Fibroblast of pulmonary artery (primary cell): ENCODE results near the gene GPR108.
"Not testable (repeated sequence)": the region's sequence is repeated elsewhere in the genome, so short reads cannot be mapped to it uniquely, and the experiment has no call there.

Experiments used
- DNase-seq: peaks from one replicate; pipeline ENCODE4 v3.0.0-alpha.2; 2010; ENCODE audit warnings: low read depth
- H3K4me3 ChIP-seq: replicated peaks from 2 replicates; pipeline ENCODE4 v1.5.1; 2011; ENCODE audit warnings: low read depth, mild to moderate bottlenecking, control low read depth, low read length, moderate library complexity
- TF ChIP-seq, protein P1 (sequence below): IDR thresholded peaks from 2 replicates; pipeline ENCODE4 v1.5.1; 2011; ENCODE audit warnings: mild to moderate bottlenecking, control low read depth, low read length, inconsistent platforms; ENCODE audit errors: missing control alignments

The GPR108 gene

DNA sequence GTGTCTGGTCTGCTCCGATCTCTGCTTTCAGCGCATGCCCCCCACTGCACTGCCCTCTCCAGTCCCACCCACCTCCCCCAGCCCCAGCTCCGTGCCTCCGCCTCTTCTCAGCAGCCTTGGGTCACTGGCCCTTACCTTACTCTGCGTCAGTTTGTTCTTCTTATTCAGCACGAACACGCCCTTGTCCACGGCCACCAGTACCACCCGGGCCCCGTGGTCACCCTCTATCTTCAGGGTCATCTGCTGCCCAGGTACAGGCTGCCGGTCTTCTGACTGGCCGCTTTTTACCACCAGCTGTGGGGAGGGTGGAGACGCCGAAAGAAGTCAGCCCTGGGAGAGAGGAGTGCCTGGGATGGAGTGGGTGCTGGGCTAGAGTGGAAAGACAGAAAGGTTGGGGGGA is 27.8 kb downstream of the GPR108 start:
- H3K4me3 ChIP-seq, result no peak overlapping the region
- TF ChIP-seq, protein P1, sequence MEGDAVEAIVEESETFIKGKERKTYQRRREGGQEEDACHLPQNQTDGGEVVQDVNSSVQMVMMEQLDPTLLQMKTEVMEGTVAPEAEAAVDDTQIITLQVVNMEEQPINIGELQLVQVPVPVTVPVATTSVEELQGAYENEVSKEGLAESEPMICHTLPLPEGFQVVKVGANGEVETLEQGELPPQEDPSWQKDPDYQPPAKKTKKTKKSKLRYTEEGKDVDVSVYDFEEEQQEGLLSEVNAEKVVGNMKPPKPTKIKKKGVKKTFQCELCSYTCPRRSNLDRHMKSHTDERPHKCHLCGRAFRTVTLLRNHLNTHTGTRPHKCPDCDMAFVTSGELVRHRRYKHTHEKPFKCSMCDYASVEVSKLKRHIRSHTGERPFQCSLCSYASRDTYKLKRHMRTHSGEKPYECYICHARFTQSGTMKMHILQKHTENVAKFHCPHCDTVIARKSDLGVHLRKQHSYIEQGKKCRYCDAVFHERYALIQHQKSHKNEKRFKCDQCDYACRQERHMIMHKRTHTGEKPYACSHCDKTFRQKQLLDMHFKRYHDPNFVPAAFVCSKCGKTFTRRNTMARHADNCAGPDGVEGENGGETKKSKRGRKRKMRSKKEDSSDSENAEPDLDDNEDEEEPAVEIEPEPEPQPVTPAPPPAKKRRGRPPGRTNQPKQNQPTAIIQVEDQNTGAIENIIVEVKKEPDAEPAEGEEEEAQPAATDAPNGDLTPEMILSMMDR, result no peak
- DNase-seq, result no peak

DNA sequence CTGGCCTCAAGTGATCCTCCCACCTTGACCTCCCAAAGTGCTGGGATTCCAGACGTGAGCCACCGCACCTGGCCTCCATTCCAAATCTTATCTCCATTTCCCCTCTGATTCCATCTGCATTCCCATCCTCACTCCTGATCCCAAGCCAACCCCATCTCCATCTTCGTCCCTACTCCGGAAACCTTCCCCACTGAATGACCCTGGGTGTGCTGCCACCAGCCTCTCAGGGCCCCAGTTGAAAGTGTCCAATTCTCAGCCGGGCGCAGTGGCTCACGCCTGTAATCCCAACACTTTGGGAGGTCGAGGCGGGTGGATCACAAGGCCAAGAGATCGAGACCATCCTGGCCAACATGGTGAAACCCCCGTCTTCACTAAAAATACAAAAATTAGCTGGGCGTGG is 28.5 kb downstream of the GPR108 start:
- not testable (repeated sequence) for H3K4me3 ChIP-seq, DNase-seq

DNA sequence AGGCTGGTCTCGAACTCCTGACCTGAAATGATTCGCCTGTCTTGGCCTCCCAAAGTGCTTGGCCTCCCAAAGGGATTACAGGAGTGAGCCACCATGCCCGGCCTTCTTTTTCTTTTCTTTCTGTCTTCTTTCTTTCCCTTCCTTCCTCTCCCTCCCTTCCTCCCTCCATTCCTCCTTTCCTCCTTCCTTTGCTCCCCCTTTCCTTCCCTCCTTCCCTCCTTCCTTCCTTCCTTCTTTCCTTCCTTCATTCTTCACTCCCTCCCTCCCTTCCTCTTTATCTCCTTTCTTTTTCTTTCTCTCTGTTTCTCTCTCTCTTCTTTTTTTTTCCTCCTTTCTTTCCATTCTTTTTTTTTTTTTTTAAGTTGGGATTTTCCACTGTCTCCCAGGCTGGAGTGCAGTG is 29.0 kb downstream of the GPR108 start:
- H3K4me3 ChIP-seq, result no peak overlapping the region
- TF ChIP-seq, protein P1, result no peak
- no peak for DNase-seq

DNA sequence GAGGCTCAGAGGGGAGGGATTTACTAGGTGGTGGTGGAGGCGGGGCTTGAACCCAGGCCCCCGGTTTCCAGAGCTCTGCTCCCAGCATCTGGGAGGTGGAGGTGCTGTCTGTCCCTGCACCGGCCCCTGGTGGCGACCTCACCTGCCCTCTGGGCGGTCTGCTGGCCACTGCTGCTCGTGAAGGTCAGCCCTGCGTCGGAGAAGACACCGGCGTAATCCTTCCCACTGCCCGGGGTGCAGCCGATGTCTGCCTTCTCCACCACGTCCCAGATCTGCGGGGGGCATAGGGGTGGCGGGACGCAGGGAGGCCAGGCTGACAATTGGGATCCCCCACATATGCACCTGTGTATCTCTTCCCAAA is 29.7 kb downstream of the GPR108 start:
- H3K4me3 ChIP-seq, result no peak overlapping the region

DNA sequence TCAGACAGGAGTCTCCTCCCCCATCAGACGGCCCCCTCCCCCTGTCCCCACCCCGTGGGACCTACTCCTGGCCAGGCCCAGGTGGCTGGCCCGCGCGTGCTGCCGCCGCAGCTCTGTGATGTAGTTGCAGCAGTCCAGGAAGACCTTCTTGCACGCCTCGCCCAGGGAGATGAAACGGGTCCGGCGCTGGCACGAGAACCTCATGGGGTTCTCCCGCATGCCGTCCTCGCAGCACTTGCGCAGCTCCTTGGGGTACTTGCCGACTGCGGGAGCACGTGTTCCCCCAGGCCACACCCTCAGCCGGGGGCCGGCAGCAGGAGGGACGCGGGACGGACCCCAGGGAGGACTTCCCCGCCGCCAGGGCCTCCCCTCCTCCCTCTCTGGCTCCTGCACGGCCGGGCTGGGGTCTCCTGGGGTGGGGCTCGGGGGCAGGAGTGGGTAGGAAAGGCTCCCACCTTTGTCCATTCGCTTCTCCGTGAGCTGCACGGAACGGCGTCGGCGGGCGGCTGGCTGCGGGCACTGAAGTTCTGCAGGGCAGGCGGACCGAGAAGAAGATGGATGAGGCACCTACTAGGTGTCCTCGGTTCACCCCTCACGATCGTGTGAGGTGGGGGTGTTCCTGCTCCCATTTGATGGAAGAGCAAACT is 30.2 kb downstream of the GPR108 start:
- no peak overlapping the region for H3K4me3 ChIP-seq
- DNase-seq, result no peak
- TF ChIP-seq, protein P1, result no peak

More for the DNA sequence above, 29.7 kb downstream of the GPR108 start:
- DNase-seq, result no peak
- TF ChIP-seq, protein P1, result no peak

DNA sequence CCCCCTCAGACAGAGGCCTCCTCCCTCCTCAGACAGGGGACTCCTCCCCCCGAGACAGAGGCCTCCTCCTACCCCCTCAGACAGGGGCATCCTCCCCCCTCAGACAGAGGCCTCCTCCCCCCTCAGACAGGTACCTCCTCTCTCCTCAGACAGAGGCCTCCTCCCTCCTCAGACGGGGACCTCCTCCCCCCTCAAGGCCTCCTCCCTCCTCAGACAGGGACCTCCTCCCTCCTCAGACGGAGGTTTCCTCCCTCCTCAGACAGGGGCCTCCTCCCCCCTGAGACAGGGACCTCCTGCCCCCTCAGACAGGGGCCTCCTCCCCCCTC is 30.8 kb downstream of the GPR108 start:
- DNase-seq, result no peak
- H3K4me3 ChIP-seq, result no peak overlapping the region
- TF ChIP-seq, protein P1, result no peak

DNA sequence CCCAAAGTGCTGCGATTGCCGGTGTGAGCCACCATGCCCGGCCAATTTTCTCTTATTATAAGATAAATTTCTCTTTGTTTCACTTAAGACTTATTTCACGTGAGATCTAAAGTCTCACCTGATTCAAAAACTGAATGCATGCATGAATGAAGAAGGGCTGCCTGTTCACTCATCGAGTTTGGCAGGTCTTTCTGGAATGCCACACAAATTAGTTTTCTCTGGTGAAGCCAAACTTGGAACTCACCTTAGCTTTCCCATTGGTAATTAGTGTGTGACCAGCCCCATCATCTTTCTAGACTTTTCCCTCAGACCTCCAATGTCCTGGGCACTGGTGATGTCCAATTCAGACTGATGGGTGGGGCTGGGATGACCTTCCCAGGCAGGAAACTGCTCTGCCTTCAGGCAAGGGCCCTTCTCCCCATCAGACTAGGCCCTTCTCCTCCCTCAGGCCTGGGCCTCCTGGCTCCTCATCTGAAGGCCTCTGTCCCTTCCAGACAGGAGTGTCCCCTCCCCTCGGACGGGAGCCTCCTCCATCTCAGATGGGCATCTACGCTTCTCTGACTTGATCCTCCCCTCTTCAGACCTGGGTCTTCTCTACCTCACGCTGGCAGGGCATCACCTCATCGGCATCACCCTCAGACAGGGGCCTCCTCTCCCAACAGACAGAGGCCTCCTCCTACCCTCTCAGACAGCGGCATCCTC is 31.3 kb downstream of the GPR108 start:
- no peak overlapping the region for H3K4me3 ChIP-seq
- no peak for DNase-seq
- TF ChIP-seq, protein P1, result no peak
